HG02970 (cell line): Measurements from ENCODE around the gene PDPN.

Experiments used
- ATAC-seq: cut with Tn5 transposase; IDR thresholded peaks from one replicate; pipeline ENCODE4 v1.9.1; 2021; ENCODE audit warnings: mild to moderate bottlenecking, moderate library complexity, moderate number of reproducible peaks; ENCODE audit not compliant: unreplicated experiment, low FRiP score

Gene PDPN

GRCh38 chr1:13576926-13577325, 6.7 kb upstream of the PDPN start:
- ATAC-seq, result no peak

- no peak for ATAC-seq
Measured at GRCh38 chr1:13577846-13578245, 5.8 kb upstream of the PDPN start.

- ATAC-seq, result no peak
Measured at GRCh38 chr1:13581446-13581845, 2.2 kb upstream of the PDPN start.

- ATAC-seq, result no peak
Measured at GRCh38 chr1:13582713-13583443, 754 bp upstream of the PDPN start.

GRCh38 chr1:13583966-13584791, 547 bp downstream of the PDPN start:
- no peak for ATAC-seq

GRCh38 chr1:13584876-13585611, 1.4 kb downstream of the PDPN start:
- no peak for ATAC-seq

- ATAC-seq, result no peak
Measured at GRCh38 chr1:13585612-13585991, 2.0 kb downstream of the PDPN start.

GRCh38 chr1:13586001-13586400, 2.4 kb downstream of the PDPN start:
- no peak for ATAC-seq

- ATAC-seq, result no peak
Measured at GRCh38 chr1:13587256-13588030, 3.8 kb downstream of the PDPN start.

GRCh38 chr1:13588946-13589796, 5.5 kb downstream of the PDPN start:
- ATAC-seq, result no peak

GRCh38 chr1:13590486-13590885, 6.9 kb downstream of the PDPN start:
- ATAC-seq, result no peak

- ATAC-seq, result no peak
Measured at GRCh38 chr1:13593511-13594131, 10.0 kb downstream of the PDPN start.

- no peak for ATAC-seq
Measured at GRCh38 chr1:13595411-13595810, 11.8 kb downstream of the PDPN start.

- no peak for ATAC-seq
Measured at GRCh38 chr1:13597166-13597565, 13.5 kb downstream of the PDPN start.

- ATAC-seq, result no peak
Measured at GRCh38 chr1:13600762-13601453, 17.3 kb downstream of the PDPN start.

- ATAC-seq, result no peak
Measured at GRCh38 chr1:13604176-13604575, 20.5 kb downstream of the PDPN start.

- no peak for ATAC-seq
Measured at GRCh38 chr1:13604721-13605120, 21.1 kb downstream of the PDPN start.

GRCh38 chr1:13605159-13605558, 21.5 kb downstream of the PDPN start:
- no peak for ATAC-seq

- no peak for ATAC-seq
Measured at GRCh38 chr1:13607002-13607401, 23.4 kb downstream of the PDPN start.
